ENCODE data around the gene BAG5.

The BAG5 gene

GRCh38 chr14:103594265-103594664 lies 31.8 kb upstream of the BAG5 start:
- Histone ChIP-seq H3K27ac (ENCODE audit: low read length) (no peak overlapping the region), H4K20me1 (ENCODE audit: insufficient read depth, low read length) (no peaks in the 10 kb centered on the region), H3K4me3 (ENCODE audit: low read length) (peak overlapping the region; percentile 33), H3K9me3 (ENCODE audit: insufficient read depth, low read length) (no peaks in the 10 kb centered on the region), H2AFZ (ENCODE audit: low read depth, low read length) (no peak overlapping the region), H3K27me3 (ENCODE audit: low read depth, low read length) (no peaks in the 10 kb centered on the region), H3K4me1 (ENCODE audit: low read length) (peaks cover 24% of the 10 kb centered on the region), H3K9ac (ENCODE audit: low read length) (no peak overlapping the region; the same call in 1 of the 2 replicates), H3K36me3 (replicated peaks; ENCODE audit: low read depth, low read length) (no peaks in the 10 kb centered on the region), H3K4me2 (ENCODE audit: low read length) (peak overlapping the region; percentile 69), H3K79me2 (ENCODE audit: low read length) (no peaks in the 10 kb centered on the region)
- no peak for TF ChIP-seq EZH2phosphoT487 (IDR thresholded peaks at IDR 0.05; ENCODE audit: low read depth)
- TF ChIP-seq, protein P1, sequence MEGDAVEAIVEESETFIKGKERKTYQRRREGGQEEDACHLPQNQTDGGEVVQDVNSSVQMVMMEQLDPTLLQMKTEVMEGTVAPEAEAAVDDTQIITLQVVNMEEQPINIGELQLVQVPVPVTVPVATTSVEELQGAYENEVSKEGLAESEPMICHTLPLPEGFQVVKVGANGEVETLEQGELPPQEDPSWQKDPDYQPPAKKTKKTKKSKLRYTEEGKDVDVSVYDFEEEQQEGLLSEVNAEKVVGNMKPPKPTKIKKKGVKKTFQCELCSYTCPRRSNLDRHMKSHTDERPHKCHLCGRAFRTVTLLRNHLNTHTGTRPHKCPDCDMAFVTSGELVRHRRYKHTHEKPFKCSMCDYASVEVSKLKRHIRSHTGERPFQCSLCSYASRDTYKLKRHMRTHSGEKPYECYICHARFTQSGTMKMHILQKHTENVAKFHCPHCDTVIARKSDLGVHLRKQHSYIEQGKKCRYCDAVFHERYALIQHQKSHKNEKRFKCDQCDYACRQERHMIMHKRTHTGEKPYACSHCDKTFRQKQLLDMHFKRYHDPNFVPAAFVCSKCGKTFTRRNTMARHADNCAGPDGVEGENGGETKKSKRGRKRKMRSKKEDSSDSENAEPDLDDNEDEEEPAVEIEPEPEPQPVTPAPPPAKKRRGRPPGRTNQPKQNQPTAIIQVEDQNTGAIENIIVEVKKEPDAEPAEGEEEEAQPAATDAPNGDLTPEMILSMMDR (IDR thresholded peaks at IDR 0.05; ENCODE audit: low read depth, low read length), result no peak

- H3K27me3 ChIP-seq (ENCODE audit: low read depth, low read length), result no peaks in the 10 kb centered on the region
- H3K4me2 ChIP-seq (ENCODE audit: low read length), result peak overlapping the region; percentile 69
- no peaks in the 10 kb centered on the region for H3K79me2 ChIP-seq (ENCODE audit: low read length)
- peaks cover 24% of the 10 kb centered on the region for H3K4me1 ChIP-seq (ENCODE audit: low read length)
- no peaks in the 10 kb centered on the region for H3K9me3 ChIP-seq (ENCODE audit: insufficient read depth, low read length)
- TF ChIP-seq EZH2phosphoT487 (IDR thresholded peaks at IDR 0.05; ENCODE audit: low read depth), result no peak
- TF ChIP-seq, protein P1 (IDR thresholded peaks at IDR 0.05; ENCODE audit: low read depth, low read length), result no peak
- H2AFZ ChIP-seq (ENCODE audit: low read depth, low read length), result no peak overlapping the region
- H4K20me1 ChIP-seq (ENCODE audit: insufficient read depth, low read length), result no peaks in the 10 kb centered on the region
- H3K9ac ChIP-seq (ENCODE audit: low read length), result no peak overlapping the region
- peak overlapping the region; percentile 33 for H3K4me3 ChIP-seq (ENCODE audit: low read length)
- H3K36me3 ChIP-seq (replicated peaks; ENCODE audit: low read depth, low read length), result no peaks in the 10 kb centered on the region
- no peak overlapping the region for H3K27ac ChIP-seq (ENCODE audit: low read length)
These were observed 31.1 kb upstream of the BAG5 start for GRCh38 chr14:103593577-103593976.

DNA sequence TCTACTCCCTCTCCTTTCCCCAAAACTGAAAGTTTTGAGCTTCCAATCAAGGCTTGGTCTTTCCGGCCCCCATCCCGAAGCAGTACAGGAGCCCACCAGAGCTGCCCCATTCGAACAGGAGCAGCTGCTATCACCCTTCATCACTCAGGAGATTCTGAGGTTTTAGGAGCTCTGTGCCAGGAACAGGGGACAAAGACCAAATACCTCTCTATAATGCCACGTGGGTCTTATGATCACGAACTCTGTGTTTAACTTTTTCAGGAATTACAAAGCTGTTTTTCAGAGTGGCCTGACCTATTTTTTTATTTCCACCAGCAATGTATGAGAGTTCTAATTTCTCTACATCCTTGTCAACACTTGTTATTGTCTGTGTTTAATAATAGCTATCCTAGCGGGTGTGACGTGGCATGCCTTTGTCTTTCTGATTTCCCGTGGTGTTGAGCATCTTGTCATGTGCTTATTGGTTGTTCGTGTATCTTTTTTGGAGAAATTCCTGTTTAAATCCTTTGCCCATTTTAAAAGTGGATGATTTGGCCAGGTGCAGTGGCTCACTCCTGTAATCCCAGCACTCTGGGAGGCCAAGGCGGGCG lies 22.0 kb upstream of the BAG5 start:
- Histone ChIP-seq H3K4me2 (ENCODE audit: low read length) (no peak overlapping the region), H3K79me2 (ENCODE audit: low read length) (no peaks in the 10 kb centered on the region), H3K27me3 (ENCODE audit: low read depth, low read length) (no peaks in the 10 kb centered on the region), H4K20me1 (ENCODE audit: insufficient read depth, low read length) (no peaks in the 10 kb centered on the region), H3K9me3 (ENCODE audit: insufficient read depth, low read length) (no peaks in the 10 kb centered on the region), H3K9ac (ENCODE audit: low read length) (no peak overlapping the region), H3K27ac (ENCODE audit: low read length) (no peak overlapping the region), H3K4me1 (ENCODE audit: low read length) (no peaks in the 10 kb centered on the region), H2AFZ (ENCODE audit: low read depth, low read length) (no peak overlapping the region), H3K4me3 (ENCODE audit: low read length) (no peak overlapping the region), H3K36me3 (replicated peaks; ENCODE audit: low read depth, low read length) (peaks cover 2% of the 10 kb centered on the region)
- TF ChIP-seq, protein P1 (IDR thresholded peaks at IDR 0.05; ENCODE audit: low read depth, low read length), result no peak
- no peak for TF ChIP-seq EZH2phosphoT487 (IDR thresholded peaks at IDR 0.05; ENCODE audit: low read depth)

- Histone ChIP-seq H3K9ac (ENCODE audit: low read length) (no peak overlapping the region), H3K27me3 (ENCODE audit: low read depth, low read length) (no peaks in the 10 kb centered on the region), H3K9me3 (ENCODE audit: insufficient read depth, low read length) (no peaks in the 10 kb centered on the region), H3K4me3 (ENCODE audit: low read length) (no peak overlapping the region), H4K20me1 (ENCODE audit: insufficient read depth, low read length) (no peaks in the 10 kb centered on the region), H2AFZ (ENCODE audit: low read depth, low read length) (no peak overlapping the region), H3K4me2 (ENCODE audit: low read length) (no peak overlapping the region), H3K79me2 (ENCODE audit: low read length) (no peaks in the 10 kb centered on the region), H3K4me1 (ENCODE audit: low read length) (no peaks in the 10 kb centered on the region), H3K27ac (ENCODE audit: low read length) (no peak overlapping the region), H3K36me3 (replicated peaks; ENCODE audit: low read depth, low read length) (peaks cover 2% of the 10 kb centered on the region)
- no peak for TF ChIP-seq EZH2phosphoT487 (IDR thresholded peaks at IDR 0.05; ENCODE audit: low read depth)
- TF ChIP-seq, protein P1 (IDR thresholded peaks at IDR 0.05; ENCODE audit: low read depth, low read length), result no peak
These were observed 19.7 kb upstream of the BAG5 start for GRCh38 chr14:103581954-103582703.

Measured in OCI-LY3 (cell line).